Stimulated activated naive CD8-positive, alpha-beta T cell treated with anti-CD3 and anti-CD28 coated beads, Interleukin-15, amount 100 ng/mL, for 72 hours (primary cell): ENCODE data around the gene NSFL1C.

Source experiments
- ATAC-seq: fragments of 150-1000 bp; cut with Tn5 transposase; 2 replicates; pipeline ENCODE4 v1.10.0; 2021; ENCODE audit warnings: mild to moderate bottlenecking, moderate library complexity
- DNase-seq, 2 donors: peaks; one replicate each; pipeline ENCODE4 v3.0.0; 2021 to 2022
- H3K27ac Mint-ChIP-seq, 2 donors: one replicate each; pipeline ENCODE4 v1.8.0; 2022; ENCODE audit warnings: mild to moderate bottlenecking in 2 of 2, mixed read lengths in 2 of 2, moderate library complexity in 2 of 2
- H3K27me3 Mint-ChIP-seq: one replicate; pipeline ENCODE4 v1.8.0; 2022; ENCODE audit warnings: mixed read lengths
- H3K4me1 Mint-ChIP-seq: one replicate; pipeline ENCODE4 v1.8.0; 2022; ENCODE audit warnings: mild to moderate bottlenecking, mixed read lengths
- H3K4me3 Mint-ChIP-seq, 2 donors: one replicate each; pipeline ENCODE4 v1.8.0; 2022; ENCODE audit warnings: mild to moderate bottlenecking in 2 of 2, mixed read lengths in 2 of 2, moderate library complexity in 1 of 2
- H3K9me3 Mint-ChIP-seq, 2 donors: one replicate each; pipeline ENCODE4 v1.8.0; 2022; ENCODE audit warnings: mixed read lengths in 2 of 2

The NSFL1C gene

DNA sequence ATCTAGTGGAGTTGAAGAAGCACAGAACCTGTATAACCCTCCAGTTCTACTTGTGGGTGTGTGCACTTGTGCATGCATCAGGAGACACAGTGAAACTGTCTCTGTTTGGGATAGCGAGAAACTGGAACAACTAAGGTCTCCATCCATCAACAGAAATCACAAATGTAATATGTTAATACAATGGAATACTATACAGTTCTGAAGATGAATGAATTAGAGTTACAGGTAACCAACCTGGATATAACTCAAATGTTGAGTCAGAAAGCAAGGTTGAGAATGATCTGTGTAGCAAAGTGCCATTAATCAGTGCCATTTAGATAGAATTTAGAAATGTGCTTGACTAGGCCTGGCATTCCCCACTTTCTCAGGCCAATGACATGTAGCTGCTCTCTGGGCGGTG, 4.6 kb upstream of the NSFL1C start:
- no peak for DNase-seq
- Mint-ChIP-seq H3K4me1 (peaks cover 15% of the 10 kb centered on the region), H3K4me3 (no peak overlapping the region), H3K27ac (no peak overlapping the region), H3K27me3 (peaks cover 35% of the 10 kb centered on the region), H3K9me3 (no peaks in the 10 kb centered on the region)
- ATAC-seq = no peak

DNA sequence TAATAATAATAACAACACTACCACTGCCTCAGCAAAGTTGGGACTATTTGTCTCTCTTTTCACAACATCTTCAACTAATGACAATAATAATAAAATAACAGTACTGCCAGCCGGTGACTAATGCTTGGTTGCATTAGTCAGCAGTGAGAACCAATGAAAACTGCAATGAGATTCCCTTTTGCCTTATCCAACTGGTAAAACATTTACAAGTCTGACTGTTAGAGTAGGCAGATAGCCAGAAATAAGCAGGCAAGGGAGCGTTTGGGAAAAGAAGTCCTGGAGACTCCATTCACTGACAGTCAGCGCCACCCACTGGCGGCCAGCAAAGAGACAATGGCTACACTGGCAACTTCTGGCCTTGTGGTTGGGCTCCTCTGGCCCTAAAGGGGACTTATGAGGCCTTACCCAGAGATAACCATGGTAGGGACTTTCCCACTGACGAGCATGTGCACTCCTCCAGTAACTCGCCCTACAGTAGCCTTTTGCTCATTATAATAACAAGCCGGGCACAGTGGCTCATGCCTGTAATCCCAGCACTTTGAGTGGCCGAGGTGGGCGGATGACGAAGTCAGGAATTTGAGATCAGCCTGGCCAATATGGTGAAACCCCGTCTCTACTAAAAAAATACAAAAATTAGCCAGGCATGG, 3.4 kb upstream of the NSFL1C start:
- Mint-ChIP-seq H3K4me1 (peaks cover 25% of the 10 kb centered on the region), H3K27ac (no peak overlapping the region), H3K27me3 (peaks cover 35% of the 10 kb centered on the region), H3K4me3 (no peak overlapping the region), H3K9me3 (no peaks in the 10 kb centered on the region)
- no peak for DNase-seq
- ATAC-seq = no peak

DNA sequence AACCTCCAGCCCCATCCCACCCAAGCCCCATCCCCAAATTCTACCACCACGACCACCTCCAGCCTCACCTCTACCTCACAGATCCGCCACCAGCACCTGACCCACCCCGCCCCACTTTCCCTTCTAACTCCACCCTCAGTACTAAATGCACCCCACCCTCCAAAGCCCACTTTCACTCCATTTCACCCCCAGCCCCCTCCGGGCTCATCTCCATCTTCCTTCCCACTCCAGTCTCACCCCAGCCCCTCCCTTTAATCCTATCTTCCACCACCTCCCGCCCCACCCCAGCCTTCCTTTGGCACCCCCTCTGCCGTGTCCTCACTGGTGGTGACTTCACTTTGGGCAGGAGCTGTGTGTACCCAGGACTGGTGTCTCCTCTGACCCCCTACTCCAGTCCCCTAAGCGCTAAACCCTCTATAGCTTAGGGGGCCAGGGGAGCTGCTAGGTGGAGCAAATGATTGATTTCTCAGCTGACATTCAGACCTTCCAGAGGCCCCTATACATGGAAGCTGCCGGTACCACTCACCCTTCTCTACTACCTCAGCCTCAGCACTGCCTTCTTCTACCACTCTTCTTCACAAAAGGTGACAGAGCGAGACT, 2.8 kb upstream of the NSFL1C start:
- peaks cover 35% of the 10 kb centered on the region for H3K27me3 Mint-ChIP-seq
- ATAC-seq (no peak), DNase-seq (no peak)
- peaks cover 31% of the 10 kb centered on the region for H3K4me1 Mint-ChIP-seq
- H3K27ac Mint-ChIP-seq = no peak overlapping the region
- H3K9me3 Mint-ChIP-seq = no peaks in the 10 kb centered on the region
- no peak overlapping the region for H3K4me3 Mint-ChIP-seq

DNA sequence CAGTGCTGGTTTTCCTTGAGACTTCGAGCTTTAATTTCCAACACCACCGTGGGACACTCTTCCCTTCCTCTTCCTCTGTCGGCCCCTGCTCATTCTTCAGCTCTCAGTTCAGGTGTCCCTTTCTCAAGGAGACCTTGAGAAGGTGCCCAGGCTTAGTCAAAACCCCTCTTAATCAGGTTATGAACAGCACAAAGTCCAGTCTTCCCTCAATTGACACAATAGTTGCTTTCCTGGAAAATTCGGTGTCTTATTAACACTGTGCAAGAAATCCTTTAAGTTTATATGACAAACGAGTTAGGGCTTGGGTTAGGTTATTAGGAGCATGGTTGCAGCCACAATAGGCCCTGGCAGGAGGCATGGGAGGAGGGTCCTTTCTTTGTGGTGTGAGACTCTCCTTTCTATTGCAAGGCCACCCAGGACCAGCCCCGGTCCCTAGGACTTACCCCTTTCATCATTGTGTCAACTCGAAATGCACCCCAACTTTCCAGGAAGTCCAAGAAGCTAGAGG, 1.5 kb upstream of the NSFL1C start:
- H3K27me3 Mint-ChIP-seq = peaks cover 35% of the 10 kb centered on the region
- H3K4me1 Mint-ChIP-seq = peaks cover 43% of the 10 kb centered on the region
- DNase-seq (no peak), ATAC-seq (no peak)
- no peak overlapping the region for H3K27ac Mint-ChIP-seq
- peak overlapping the region; percentile 63 to 92 for H3K4me3 Mint-ChIP-seq
- no peaks in the 10 kb centered on the region for H3K9me3 Mint-ChIP-seq

DNA sequence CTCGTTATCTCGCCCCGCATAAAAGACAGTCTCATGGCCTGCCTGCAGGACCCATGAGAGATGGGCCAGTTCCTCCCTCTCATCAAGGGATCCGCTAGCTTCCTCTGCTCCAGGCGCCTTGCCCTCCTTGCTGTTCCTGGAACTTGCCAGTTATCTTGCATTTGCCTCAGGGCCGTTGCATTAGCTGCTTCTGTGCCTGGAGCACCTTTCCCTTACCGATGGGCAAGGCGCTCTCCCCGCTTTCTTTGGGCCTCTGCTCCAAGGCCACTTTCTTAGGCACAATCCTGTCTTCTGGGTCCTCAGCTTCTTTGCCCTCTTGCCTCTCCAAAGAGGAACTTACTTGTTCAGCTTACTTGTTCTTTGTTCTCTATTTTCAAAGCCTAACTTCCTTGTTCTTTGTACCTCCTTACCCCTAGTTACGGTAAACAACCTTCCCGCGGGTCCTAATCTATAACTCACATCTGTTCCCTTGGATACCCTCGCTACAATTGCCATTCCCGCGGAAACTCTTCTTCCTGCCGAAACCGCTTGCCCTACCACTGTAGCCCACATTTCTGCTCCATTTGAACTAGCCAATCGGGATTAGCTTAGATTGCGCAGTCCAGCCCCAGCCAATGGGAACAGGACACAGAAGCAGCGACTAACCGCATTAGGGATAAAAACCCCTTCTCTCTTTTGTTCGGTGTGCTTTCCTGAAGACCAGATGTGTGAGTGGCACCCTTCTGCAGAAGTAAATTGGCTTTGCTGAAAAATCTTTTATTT, 887 bp upstream of the NSFL1C start:
- ATAC-seq = no peak
- peak overlapping the region; percentile 63 to 92 for H3K4me3 Mint-ChIP-seq
- peaks cover 35% of the 10 kb centered on the region for H3K27me3 Mint-ChIP-seq
- peaks cover 47% of the 10 kb centered on the region for H3K4me1 Mint-ChIP-seq
- H3K27ac Mint-ChIP-seq = peak overlapping the region in 1 of 2 donors; percentile 61
- no peak for DNase-seq
- H3K9me3 Mint-ChIP-seq = no peaks in the 10 kb centered on the region

DNA sequence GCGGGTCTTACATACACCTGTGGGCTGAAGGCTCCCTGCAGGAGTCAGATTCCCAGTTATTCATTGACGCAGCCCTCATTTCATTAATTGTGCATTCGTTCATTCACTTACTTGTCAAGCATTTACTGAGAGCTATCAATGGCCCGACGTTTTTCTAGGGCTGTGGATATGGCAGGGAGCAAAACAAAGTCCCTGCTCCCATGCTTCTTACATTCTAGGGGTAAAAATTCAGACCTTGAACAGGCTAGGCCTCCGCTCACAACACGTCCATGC, 369 bp upstream of the NSFL1C start:
- peak overlapping the region in 1 of 2 donors; percentile 61 for H3K27ac Mint-ChIP-seq
- H3K9me3 Mint-ChIP-seq = no peaks in the 10 kb centered on the region
- H3K4me3 Mint-ChIP-seq = peak overlapping the region; percentile 63 to 92
- H3K4me1 Mint-ChIP-seq = peaks cover 47% of the 10 kb centered on the region
- peaks cover 35% of the 10 kb centered on the region for H3K27me3 Mint-ChIP-seq
- DNase-seq (no peak), ATAC-seq (no peak)

DNA sequence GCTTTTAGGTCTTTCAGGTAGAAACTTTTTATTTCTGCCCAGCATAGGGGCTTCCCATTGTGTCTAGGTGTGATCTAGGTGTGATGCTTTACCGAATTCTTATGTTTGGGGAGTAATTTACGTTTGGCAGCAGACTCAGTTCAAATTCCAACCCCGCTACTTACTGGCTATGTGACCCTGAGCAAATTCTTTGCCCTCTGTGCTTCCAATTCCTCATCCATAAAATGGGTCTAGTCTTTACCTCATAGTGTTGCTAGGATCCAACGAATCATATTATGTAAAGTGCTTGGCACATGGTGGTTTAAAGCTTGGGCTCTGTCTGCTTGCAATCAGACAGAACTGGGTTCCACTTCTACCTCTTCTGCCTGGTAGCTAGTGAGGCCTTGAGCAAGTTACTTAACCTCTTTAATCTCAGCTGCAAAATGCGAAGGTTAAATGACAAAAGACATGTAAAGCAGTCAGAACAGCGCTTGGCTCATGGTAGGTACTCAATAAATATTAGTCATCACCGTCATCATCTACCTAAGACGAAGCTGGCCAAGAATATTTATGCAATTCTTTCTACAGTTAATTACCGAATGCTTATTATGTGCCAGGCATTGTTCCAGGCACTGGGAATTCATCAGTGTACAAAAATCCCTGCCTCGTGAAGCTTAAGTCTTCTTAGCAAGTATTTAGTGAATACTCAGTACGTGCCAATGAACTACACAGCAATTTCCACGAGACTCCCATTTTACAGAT, 1.0 kb downstream of the NSFL1C start:
- Mint-ChIP-seq H3K4me1 (peaks cover 55% of the 10 kb centered on the region), H3K4me3 (peak overlapping the region; percentile 83 to 92)
- no peak for DNase-seq

DNA sequence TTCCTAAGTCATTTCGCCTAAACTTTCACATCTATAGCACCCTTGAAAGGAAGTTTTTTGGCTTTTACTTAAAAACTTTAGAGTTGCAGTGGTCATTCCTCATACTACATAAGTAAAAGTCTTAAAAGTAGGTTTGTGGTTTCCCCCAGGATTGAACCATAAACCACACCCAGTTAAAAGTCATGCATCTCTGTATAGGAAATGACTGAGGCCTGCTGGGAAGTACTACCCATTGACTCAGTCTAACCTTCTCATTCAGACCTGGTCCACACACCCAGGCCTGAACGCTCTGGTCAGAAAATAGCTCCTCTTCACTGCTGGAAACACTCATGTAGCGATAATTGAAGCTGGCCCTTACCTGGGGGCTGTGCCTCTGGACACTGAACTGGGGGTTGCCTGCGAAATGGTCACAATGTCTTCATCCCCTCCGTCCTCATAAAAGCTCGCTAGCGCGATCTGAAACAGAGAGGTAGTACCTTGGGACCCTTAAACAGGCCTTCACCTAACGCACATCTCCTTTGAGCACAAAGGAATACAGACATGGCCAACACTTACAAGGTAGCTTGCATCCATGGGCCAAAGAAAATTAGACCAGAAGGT, 2.6 kb downstream of the NSFL1C start:
- H3K9me3 Mint-ChIP-seq = no peaks in the 10 kb centered on the region

More for the DNA sequence above, 1.0 kb downstream of the NSFL1C start:
- peaks cover 30% of the 10 kb centered on the region for H3K27me3 Mint-ChIP-seq
- peak overlapping the region; percentile 79 to 89 for H3K27ac Mint-ChIP-seq
- ATAC-seq = no peak
- H3K9me3 Mint-ChIP-seq = no peaks in the 10 kb centered on the region

DNA sequence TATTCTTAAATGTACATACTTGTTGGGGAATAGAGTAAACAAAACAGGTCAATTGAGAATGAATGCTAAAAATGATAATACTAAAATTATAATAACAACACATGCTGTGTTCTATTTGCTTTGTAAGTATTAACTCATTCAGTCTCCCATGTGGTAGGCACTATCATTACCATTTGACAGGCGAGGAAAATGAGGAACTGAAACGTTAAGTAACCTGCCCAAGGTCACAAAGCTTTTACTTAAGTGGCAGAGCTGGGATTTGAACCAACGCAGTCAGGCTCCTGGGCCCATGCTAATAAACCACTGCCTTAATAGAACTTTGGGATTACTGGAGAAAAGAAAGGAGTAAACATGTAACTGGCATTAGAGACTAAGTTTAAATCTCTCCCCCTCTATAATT, 3.8 kb downstream of the NSFL1C start:
- Mint-ChIP-seq H3K27me3 (peaks cover 9% of the 10 kb centered on the region), H3K9me3 (no peaks in the 10 kb centered on the region), H3K4me1 (peaks cover 57% of the 10 kb centered on the region), H3K4me3 (no peak overlapping the region), H3K27ac (no peak overlapping the region)
- DNase-seq (no peak), ATAC-seq (no peak)

More for the DNA sequence above, 2.6 kb downstream of the NSFL1C start:
- Mint-ChIP-seq H3K27ac (peak overlapping the region in 1 of 2 donors; percentile 26), H3K4me3 (peak overlapping the region; percentile 11 to 18), H3K27me3 (peaks cover 21% of the 10 kb centered on the region), H3K4me1 (peaks cover 62% of the 10 kb centered on the region)
- DNase-seq (no peak), ATAC-seq (peak; percentile 17)

DNA sequence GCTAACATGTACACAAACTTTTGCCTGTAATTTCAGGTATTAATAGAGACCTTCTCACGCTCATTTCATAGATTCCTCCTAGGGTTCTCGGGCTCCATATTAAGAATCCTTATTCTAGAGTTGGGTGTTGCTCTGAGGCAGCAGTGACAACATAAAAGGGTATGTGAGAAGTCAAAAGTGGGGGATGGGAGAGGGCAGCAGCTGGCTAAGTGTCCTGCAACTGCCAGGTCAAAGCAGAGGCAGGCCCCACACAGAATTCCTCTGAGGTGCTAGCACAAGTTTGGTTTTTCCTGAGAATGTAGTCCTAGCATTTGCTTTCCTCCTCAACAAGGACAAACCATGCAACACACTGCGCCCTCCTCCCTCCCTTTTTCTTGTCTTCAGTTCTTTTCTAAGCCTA, 4.6 kb downstream of the NSFL1C start:
- Mint-ChIP-seq H3K9me3 (no peaks in the 10 kb centered on the region), H3K4me1 (peaks cover 49% of the 10 kb centered on the region), H3K27ac (no peak overlapping the region), H3K27me3 (peaks cover under 1% of the 10 kb centered on the region), H3K4me3 (no peak overlapping the region)
- no peak for DNase-seq
- no peak for ATAC-seq

DNA sequence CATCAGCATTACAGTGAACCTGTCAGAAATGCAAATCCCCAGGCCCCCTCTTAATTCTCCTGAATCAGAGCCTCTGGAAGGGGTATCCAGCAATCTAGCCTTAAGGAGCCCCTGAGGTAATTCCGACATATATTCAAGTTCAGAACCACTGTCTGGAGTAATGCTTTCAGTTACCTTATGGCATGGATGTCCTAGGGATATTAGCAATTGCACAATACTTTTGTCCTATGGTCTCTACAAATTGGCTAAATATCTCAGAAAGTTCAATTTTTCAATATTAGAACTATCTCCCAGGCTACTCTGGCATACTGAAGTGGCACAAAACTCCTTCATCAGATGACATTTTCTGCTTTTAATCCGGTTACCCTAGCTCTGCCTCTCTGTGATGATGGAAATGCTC, 6.4 kb downstream of the NSFL1C start:
- H3K27ac Mint-ChIP-seq = no peak overlapping the region
- H3K4me3 Mint-ChIP-seq = no peak overlapping the region
- no peaks in the 10 kb centered on the region for H3K27me3 Mint-ChIP-seq
- DNase-seq (no peak), ATAC-seq (no peak)
- H3K9me3 Mint-ChIP-seq = no peaks in the 10 kb centered on the region
- H3K4me1 Mint-ChIP-seq = peaks cover 40% of the 10 kb centered on the region

DNA sequence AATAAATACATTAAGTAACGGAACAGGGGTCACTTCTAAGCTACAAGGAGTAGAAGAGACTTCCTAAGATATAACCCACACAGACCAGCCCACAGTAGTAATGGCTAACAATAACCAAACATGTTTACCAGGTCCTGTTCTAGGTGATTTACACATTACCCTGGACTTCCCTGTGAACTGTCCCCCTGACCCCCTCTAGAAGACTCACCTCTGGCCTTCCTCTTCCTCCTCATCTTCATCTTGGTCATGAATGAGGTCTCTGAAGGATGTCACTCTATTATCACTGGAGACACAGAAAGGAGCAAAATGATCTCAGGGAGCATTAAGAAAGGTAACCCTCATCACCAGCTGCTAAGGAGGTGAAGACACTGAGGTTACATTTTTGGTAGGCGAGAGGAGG, 8.7 kb downstream of the NSFL1C start:
- peaks cover 17% of the 10 kb centered on the region for H3K4me1 Mint-ChIP-seq
- DNase-seq (no peak), ATAC-seq (no peak)
- no peaks in the 10 kb centered on the region for H3K27me3 Mint-ChIP-seq
- H3K4me3 Mint-ChIP-seq = no peak overlapping the region
- H3K27ac Mint-ChIP-seq = no peak overlapping the region
- no peaks in the 10 kb centered on the region for H3K9me3 Mint-ChIP-seq

DNA sequence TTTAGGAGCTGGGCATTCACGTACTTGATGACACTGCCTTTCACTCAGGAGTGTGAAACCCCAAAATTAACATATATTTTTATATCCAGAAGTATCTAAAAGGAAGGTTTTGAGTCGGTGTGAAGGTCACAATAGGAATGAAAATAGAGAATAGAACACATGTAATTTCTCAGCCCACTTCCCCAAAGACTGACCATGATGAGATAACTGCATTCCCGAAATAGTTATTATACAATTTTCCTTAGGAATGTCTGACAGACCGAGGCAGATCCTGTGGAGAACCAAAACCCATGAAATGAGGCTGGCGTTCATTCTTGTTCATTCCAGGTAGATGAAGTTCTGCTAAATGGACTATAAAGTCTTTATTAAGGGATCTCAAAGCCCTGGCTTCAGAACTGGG, 10.3 kb downstream of the NSFL1C start:
- no peak for DNase-seq

DNA sequence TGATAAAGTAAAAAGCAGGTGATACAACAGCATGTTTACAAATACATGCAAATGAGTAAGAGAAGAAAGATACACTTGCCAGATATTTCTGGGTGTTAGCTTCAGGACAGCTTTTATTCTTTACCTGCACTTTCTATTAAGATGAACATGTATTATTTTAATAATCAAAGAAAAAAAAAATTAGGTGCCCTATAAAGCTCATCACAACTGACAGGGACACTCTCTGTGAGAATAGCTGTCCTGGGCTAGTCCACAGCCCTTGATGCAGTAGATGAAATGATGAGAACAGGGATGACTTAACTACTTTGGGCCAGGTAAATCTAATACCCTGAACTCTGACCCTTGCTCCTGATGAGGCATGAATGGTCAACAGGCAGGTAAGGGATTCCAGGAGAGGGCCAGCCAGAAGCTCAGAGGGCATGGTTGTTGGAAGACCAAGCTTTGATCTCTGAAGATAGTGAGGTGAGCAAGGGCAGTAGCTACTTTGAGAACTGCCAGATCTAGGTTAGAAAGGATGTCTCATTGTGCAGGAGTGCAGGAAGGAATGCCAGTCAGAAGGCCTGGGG, 15.6 kb downstream of the NSFL1C start:
- Mint-ChIP-seq H3K27ac (no peak overlapping the region), H3K9me3 (no peaks in the 10 kb centered on the region), H3K4me1 (no peaks in the 10 kb centered on the region), H3K27me3 (no peaks in the 10 kb centered on the region), H3K4me3 (no peak overlapping the region)
- no peak for ATAC-seq
- no peak for DNase-seq

More for the DNA sequence above, 10.3 kb downstream of the NSFL1C start:
- Mint-ChIP-seq H3K27ac (no peak overlapping the region), H3K27me3 (no peaks in the 10 kb centered on the region), H3K4me1 (peaks cover 14% of the 10 kb centered on the region), H3K4me3 (no peak overlapping the region), H3K9me3 (no peaks in the 10 kb centered on the region)
- no peak for ATAC-seq

DNA sequence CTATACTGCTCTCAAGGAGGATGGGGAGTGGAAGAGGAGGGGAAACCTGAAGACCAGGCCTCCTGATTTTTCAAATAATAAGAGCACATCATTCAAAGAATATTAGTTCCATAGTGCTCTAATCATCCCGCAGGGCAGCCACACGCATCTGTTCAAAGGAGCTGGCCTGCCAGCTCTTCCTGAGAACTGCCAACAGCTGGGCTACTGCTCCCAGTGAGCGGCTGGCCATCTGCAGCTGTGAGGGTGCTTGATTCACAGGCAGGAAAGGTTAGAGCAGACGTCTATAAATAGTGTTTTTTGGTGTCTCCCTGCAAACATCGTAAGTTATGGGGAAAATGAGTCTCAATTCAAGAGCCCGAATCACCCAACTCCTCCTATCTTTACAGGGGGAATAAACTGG, 17.3 kb downstream of the NSFL1C start:
- H3K4me1 Mint-ChIP-seq = no peaks in the 10 kb centered on the region
- H3K27ac Mint-ChIP-seq = peak overlapping the region in 1 of 2 donors; percentile 21
- no peak for DNase-seq
- H3K27me3 Mint-ChIP-seq = no peaks in the 10 kb centered on the region
- H3K9me3 Mint-ChIP-seq = no peaks in the 10 kb centered on the region
- ATAC-seq = no peak
- no peak overlapping the region for H3K4me3 Mint-ChIP-seq
